ENCODE results near the gene TMEM117. TPM values are rescaled to one million over a fixed set of nuclear protein-coding genes. Genes with fewer than 3 reads are reported as not detected.

The TMEM117 gene
- total RNA-seq, 1 donor: 22.4 TPM

DNA sequence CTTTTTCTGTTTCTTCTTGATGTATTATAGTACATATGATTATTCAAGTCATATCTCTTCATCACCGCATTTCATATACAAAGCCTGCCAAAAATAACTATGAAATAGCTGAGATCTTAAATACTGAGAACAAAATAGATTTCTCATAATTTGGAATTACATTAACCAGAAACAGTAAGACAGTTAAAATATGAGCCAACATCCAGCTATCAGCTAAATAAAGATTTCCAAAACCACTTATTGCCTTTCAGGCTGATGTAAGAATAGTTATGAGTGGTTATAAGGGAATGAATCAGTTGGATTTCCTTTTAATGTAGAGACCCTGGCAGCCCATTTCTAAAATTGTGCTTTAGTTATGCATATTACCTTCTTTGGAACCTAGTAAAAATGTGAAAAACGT lies 47.4 kb downstream of the TMEM117 start:
- peak overlapping the region; percentile 10 for H3K4me2 ChIP-seq (ENCODE audit: insufficient read depth, low read length)
- H3K79me2 ChIP-seq (ENCODE audit: insufficient read depth, low read length): no peaks in the 10 kb centered on the region
- no peaks in the 10 kb centered on the region for H3K27me3 ChIP-seq (ENCODE audit: insufficient read depth, low read length)
- TF ChIP-seq, protein P1, sequence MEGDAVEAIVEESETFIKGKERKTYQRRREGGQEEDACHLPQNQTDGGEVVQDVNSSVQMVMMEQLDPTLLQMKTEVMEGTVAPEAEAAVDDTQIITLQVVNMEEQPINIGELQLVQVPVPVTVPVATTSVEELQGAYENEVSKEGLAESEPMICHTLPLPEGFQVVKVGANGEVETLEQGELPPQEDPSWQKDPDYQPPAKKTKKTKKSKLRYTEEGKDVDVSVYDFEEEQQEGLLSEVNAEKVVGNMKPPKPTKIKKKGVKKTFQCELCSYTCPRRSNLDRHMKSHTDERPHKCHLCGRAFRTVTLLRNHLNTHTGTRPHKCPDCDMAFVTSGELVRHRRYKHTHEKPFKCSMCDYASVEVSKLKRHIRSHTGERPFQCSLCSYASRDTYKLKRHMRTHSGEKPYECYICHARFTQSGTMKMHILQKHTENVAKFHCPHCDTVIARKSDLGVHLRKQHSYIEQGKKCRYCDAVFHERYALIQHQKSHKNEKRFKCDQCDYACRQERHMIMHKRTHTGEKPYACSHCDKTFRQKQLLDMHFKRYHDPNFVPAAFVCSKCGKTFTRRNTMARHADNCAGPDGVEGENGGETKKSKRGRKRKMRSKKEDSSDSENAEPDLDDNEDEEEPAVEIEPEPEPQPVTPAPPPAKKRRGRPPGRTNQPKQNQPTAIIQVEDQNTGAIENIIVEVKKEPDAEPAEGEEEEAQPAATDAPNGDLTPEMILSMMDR (IDR thresholded peaks at IDR 0.05; ENCODE audit: extremely low read depth, low read depth, low read length): no peak
- H3K36me3 ChIP-seq (ENCODE audit: insufficient read depth, low read length): no peaks in the 10 kb centered on the region
- no peaks in the 10 kb centered on the region for H4K20me1 ChIP-seq (ENCODE audit: insufficient read depth, low read length)
- no peak overlapping the region for H2AFZ ChIP-seq (ENCODE audit: low read length)
- no peaks in the 10 kb centered on the region for H3K9me3 ChIP-seq (ENCODE audit: low read depth, low read length)
- peak overlapping the region; percentile 47 for H3K27ac ChIP-seq (ENCODE audit: low read depth, low read length)
- H3K4me3 ChIP-seq (ENCODE audit: insufficient read depth, low read length): no peak overlapping the region
- DNase-seq (ENCODE audit: insufficient read length, low spot score, missing footprints): no peak
- H3K4me1 ChIP-seq (ENCODE audit: insufficient read depth, low read length): peaks cover 12% of the 10 kb centered on the region

- Histone ChIP-seq H3K9me3 (ENCODE audit: low read depth, low read length) (no peaks in the 10 kb centered on the region), H2AFZ (ENCODE audit: low read length) (no peak overlapping the region)
Measured at GRCh38 chr12:43883748-43884147, 47.9 kb downstream of the TMEM117 start.

GRCh38 chr12:43884683-43885410 lies 49.0 kb downstream of the TMEM117 start:
- Histone ChIP-seq H3K27me3 (ENCODE audit: insufficient read depth, low read length) (no peaks in the 10 kb centered on the region), H3K27ac (ENCODE audit: low read depth, low read length) (no peak overlapping the region), H3K4me2 (ENCODE audit: insufficient read depth, low read length) (no peak overlapping the region), H2AFZ (ENCODE audit: low read length) (no peak overlapping the region), H3K79me2 (ENCODE audit: insufficient read depth, low read length) (no peaks in the 10 kb centered on the region), H3K4me1 (ENCODE audit: insufficient read depth, low read length) (peaks cover 12% of the 10 kb centered on the region), H3K4me3 (ENCODE audit: insufficient read depth, low read length) (no peak overlapping the region), H3K36me3 (ENCODE audit: insufficient read depth, low read length) (no peaks in the 10 kb centered on the region), H4K20me1 (ENCODE audit: insufficient read depth, low read length) (no peaks in the 10 kb centered on the region), H3K9me3 (ENCODE audit: low read depth, low read length) (no peaks in the 10 kb centered on the region)
- no peak for DNase-seq (ENCODE audit: insufficient read length, low spot score, missing footprints)
- TF ChIP-seq, protein P1 (IDR thresholded peaks at IDR 0.05; ENCODE audit: extremely low read depth, low read depth, low read length): no peak

More at GRCh38 chr12:43883748-43884147, 47.9 kb downstream of the TMEM117 start:
- Histone ChIP-seq H4K20me1 (ENCODE audit: insufficient read depth, low read length) (no peaks in the 10 kb centered on the region), H3K27me3 (ENCODE audit: insufficient read depth, low read length) (no peaks in the 10 kb centered on the region), H3K4me3 (ENCODE audit: insufficient read depth, low read length) (no peak overlapping the region), H3K4me2 (ENCODE audit: insufficient read depth, low read length) (peak overlapping the region; percentile 10), H3K79me2 (ENCODE audit: insufficient read depth, low read length) (no peaks in the 10 kb centered on the region), H3K27ac (ENCODE audit: low read depth, low read length) (peak overlapping the region; percentile 47), H3K36me3 (ENCODE audit: insufficient read depth, low read length) (no peaks in the 10 kb centered on the region), H3K4me1 (ENCODE audit: insufficient read depth, low read length) (peaks cover 12% of the 10 kb centered on the region)
- TF ChIP-seq, protein P1 (IDR thresholded peaks at IDR 0.05; ENCODE audit: extremely low read depth, low read depth, low read length): no peak
- no peak for DNase-seq (ENCODE audit: insufficient read length, low spot score, missing footprints)

DNA sequence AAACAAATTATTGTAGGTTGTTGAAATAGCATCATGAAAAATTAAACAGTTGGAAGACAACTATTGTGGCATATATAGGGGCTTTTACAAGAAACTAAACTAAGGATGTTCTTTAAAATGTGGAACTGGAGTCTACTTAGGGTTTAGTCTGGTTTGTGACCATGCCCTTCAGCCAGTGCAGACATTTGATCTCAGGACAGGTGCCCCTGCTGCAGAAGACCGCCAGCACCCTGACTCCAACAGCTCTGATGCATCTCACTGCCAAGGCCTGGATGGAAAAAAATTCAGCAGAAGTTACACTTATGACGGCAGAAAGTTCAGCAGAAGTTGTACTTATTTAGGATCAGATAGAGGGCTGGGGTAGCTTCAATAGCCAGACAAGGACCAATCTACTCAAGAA lies 51.5 kb downstream of the TMEM117 start:
- Histone ChIP-seq H3K27me3 (ENCODE audit: insufficient read depth, low read length) (no peaks in the 10 kb centered on the region), H3K4me2 (ENCODE audit: insufficient read depth, low read length) (no peak overlapping the region), H3K4me1 (ENCODE audit: insufficient read depth, low read length) (peaks cover 12% of the 10 kb centered on the region), H3K4me3 (ENCODE audit: insufficient read depth, low read length) (no peak overlapping the region), H3K9me3 (ENCODE audit: low read depth, low read length) (no peaks in the 10 kb centered on the region), H4K20me1 (ENCODE audit: insufficient read depth, low read length) (no peaks in the 10 kb centered on the region), H3K79me2 (ENCODE audit: insufficient read depth, low read length) (no peaks in the 10 kb centered on the region), H3K27ac (ENCODE audit: low read depth, low read length) (no peak overlapping the region), H3K36me3 (ENCODE audit: insufficient read depth, low read length) (no peaks in the 10 kb centered on the region), H2AFZ (ENCODE audit: low read length) (no peak overlapping the region)
- TF ChIP-seq, protein P1 (IDR thresholded peaks at IDR 0.05; ENCODE audit: extremely low read depth, low read depth, low read length): no peak
- no peak for DNase-seq (ENCODE audit: insufficient read length, low spot score, missing footprints)

Measured in osteoblast (primary cell).